Iris pigment epithelial cell (primary cell): ENCODE data around the gene ANKZF1.
"Not testable (repeated sequence)": the region's sequence is repeated elsewhere in the genome, so short reads cannot be mapped to it uniquely, and the experiment has no call there.

ENCODE experiments used
- DNase-seq: peaks from one replicate; pipeline ENCODE4 v3.0.0-alpha.2; 2011; ENCODE audit warnings: low read depth

The ANKZF1 gene, protein sequence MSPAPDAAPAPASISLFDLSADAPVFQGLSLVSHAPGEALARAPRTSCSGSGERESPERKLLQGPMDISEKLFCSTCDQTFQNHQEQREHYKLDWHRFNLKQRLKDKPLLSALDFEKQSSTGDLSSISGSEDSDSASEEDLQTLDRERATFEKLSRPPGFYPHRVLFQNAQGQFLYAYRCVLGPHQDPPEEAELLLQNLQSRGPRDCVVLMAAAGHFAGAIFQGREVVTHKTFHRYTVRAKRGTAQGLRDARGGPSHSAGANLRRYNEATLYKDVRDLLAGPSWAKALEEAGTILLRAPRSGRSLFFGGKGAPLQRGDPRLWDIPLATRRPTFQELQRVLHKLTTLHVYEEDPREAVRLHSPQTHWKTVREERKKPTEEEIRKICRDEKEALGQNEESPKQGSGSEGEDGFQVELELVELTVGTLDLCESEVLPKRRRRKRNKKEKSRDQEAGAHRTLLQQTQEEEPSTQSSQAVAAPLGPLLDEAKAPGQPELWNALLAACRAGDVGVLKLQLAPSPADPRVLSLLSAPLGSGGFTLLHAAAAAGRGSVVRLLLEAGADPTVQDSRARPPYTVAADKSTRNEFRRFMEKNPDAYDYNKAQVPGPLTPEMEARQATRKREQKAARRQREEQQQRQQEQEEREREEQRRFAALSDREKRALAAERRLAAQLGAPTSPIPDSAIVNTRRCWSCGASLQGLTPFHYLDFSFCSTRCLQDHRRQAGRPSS

DNA sequence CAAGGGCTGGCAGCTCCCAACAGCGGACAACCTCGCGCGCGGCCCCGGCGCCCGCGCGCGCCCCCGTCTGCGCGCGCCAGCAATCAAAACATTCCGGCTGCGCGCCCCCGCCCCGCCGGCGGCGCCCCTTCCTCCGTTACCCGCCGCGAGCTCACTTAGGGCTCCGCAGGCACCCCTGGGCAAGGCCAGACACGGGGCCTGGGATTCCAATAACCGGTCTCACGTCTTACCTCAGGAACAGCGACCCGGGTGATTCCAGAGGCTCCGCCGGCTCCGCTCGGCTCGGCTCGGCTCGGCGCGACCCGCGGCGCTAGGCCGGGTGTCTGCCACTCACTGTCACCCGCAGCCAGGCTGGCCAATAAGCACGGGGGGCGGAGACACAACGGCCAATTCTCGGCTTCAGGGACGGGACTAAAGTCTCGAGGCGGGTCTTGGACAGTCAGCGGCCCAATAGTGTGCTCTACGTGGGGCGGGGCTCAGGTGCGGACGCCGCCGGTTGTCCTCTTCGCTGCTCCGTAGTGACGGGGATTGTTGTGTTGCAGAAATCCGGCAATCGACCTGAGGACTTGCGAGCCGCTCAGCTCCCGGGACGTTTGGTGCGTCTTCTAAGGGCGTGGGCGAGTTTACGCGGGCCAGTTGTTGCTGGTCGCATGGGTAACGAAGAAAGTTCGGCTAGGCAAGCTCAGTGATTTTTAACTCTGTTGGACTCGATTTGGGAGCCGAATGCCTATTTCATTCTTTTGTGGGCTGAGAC, at the start of gene ANKZF1, which contains the start of gene ATG9A:
TSS of gene ANKZF1 (plus strand) at position 502 of the 754 bp plus-strand sequence. CDS start 452 bp downstream, outside the sequence.
TSS of gene ATG9A (minus strand) at position 332 of the 754 bp plus-strand sequence. CDS start 1,612 bp downstream, outside the sequence.
- peak; percentile 100 for DNase-seq

DNA sequence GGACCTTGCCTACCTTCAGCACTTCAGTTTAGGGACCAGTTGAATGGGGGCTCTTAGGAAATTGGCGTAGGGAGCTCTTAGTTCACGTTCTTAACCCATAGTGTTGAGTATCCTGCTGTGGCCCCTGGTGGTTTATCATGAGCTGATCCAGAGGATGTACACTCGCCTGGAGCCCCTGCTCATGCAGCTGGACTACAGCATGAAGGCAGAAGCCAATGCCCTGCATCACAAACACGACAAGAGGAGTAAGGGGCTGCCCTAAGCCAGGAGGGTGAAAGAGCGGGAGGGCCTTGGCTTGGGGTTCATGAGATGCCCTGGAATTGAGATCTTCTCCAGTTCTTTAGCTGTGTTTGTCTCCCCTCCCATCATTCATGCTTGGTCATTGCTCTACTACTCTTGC, 48.6 kb upstream of the ANKZF1 start:
- no peak for DNase-seq

DNA sequence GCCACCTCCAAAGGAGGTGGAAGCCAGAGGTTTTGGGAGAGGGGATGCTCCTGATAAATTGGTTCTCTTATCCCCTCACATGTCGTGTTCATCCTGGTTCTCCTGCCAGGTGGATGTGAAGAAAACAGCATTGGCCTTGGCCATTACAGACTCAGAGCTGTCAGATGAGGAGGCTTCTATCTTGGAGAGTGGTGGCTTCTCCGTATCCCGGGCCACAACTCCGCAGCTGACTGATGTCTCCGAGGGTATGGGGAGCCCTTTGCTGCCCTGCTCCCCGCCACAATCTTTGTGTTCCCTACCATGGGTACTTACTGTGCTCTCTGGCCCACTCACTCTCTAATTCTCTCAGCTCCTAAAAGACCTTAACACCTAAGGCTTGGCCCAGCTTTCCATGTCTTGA, 48.1 kb upstream of the ANKZF1 start:
- DNase-seq: no peak

DNA sequence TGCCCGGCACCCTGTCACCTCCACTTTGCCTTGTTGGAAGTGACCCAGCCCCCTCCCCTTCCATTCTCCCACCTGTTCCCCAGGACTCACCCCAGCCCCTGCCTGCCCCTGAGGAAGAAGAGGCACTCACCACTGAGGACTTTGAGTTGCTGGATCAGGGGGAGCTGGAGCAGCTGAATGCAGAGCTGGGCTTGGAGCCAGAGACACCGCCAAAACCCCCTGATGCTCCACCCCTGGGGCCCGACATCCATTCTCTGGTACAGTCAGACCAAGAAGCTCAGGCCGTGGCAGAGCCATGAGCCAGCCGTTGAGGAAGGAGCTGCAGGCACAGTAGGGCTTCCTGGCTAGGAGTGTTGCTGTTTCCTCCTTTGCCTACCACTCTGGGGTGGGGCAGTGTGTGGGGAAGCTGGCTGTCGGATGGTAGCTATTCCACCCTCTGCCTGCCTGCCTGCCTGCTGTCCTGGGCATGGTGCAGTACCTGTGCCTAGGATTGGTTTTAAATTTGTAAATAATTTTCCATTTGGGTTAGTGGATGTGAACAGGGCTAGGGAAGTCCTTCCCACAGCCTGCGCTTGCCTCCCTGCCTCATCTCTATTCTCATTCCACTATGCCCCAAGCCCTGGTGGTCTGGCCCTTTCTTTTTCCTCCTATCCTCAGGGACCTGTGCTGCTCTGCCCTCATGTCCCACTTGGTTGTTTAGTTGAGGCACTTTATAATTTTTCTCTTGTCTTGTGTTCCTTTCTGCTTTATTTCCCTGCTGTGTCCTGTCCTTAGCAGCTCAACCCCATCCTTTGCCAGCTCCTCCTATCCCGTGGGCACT, 47.1 kb upstream of the ANKZF1 start:
- no peak for DNase-seq

DNA sequence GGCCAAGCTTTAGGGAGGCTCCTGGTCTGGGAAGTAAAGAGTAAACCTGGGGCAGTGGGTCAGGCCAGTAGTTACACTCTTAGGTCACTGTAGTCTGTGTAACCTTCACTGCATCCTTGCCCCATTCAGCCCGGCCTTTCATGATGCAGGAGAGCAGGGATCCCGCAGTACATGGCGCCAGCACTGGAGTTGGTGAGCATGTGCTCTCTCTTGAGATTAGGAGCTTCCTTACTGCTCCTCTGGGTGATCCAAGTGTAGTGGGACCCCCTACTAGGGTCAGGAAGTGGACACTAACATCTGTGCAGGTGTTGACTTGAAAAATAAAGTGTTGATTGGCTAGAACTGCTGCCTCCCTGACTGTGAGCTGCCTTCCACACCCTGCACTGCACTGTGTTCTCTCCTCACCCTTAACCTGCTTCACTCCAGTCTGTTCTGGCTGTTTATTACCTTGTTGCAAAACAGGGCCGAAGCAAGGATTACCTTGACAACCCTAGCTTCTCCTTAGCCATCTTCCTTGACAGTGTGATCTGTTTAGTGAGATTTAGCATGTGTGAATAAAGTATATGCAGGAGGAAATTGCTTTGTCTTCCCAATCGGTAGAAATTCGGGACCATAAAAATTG, 46.3 kb upstream of the ANKZF1 start:
- no peak for DNase-seq

DNA sequence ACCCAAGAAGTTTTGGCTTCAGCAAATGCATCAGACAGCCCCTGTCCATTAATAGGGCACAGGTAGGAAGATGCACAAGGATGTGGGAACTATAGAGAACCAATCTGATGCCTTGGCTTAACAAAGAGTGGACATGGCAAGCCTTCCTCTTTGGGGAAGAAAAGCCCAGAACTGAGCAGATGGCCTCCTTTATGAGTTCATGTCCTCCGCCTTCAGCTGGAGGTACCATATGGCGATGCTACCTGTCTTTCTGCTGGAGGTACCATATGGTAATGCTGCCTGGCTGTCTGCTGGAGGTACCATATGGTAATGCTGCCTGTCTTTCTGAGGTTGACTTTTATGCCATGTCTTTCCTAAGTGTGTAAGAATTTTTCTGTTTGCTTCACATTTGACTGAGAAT, 45.5 kb upstream of the ANKZF1 start:
- DNase-seq: no peak

DNA sequence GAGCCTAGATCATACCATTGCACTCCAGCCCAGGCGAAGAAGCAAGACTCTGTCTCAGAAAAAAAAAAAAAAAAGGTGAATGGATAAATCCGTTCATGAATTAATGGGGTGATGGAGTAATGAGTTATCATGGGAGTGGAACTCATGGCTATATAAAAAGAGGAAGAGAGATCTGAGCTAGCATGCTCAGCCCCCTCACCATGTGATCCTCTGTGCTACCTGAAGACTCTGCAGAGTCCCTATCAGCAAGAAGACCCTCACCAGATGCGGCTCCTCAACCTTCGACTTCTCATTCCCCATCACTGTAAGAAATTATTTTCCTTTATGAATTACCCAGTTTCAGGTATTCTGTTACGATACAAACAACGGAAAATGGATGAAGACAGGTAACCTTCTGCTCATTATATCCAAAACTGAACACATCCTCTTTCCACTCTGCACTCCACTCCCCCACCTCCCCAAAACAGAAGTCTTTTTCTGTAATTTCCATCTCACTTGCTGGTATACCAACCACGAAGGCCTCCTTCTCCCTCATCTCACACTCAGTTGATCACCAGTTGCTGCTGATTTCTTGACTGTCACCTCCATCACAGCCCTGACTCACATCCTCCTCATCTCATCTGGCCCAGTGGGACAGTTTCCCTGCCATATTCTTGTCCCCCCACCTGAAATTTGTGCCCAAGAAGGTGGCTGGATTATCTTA, 42.7 kb upstream of the ANKZF1 start:
- no peak for DNase-seq

DNA sequence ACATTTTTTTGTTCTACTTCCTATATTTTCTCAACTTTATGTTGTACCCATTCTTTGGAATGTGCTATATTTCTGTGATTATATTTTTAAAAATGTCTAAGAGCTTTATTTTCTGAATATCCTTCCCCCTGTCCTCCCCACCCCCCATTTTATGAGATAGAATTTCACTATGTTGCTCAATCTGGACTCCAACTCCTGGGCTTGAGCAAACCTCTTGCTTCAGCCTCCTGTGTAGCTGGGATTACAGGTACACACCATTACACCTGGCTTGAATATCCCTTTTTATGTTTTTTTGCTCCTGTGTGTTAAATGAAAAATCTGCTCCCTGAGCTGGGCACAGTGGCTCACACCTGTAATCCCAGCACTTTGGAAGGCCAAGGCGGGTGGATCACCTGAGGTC, 32.2 kb upstream of the ANKZF1 start:
- DNase-seq: no peak

DNA sequence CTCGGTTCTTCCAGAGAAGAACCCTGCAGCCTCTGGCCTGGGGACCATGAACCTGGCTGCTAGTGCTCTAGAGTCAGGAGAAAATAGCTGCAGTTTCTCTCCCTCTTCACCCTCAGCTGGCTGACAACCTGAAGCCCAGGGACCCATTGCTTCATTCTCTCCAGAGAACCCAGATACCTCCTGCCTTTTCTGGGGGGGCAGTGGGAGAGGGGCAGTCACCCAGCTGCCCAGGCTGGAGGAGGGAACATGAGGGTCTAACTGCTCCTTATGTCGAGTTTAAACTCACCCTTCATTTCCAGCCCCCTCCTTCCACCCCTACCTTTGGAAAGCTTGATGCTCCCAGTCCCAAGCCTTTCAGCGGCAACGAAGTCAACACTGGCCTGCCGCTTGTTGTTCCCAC, 30.6 kb upstream of the ANKZF1 start:
- DNase-seq: no peak

DNA sequence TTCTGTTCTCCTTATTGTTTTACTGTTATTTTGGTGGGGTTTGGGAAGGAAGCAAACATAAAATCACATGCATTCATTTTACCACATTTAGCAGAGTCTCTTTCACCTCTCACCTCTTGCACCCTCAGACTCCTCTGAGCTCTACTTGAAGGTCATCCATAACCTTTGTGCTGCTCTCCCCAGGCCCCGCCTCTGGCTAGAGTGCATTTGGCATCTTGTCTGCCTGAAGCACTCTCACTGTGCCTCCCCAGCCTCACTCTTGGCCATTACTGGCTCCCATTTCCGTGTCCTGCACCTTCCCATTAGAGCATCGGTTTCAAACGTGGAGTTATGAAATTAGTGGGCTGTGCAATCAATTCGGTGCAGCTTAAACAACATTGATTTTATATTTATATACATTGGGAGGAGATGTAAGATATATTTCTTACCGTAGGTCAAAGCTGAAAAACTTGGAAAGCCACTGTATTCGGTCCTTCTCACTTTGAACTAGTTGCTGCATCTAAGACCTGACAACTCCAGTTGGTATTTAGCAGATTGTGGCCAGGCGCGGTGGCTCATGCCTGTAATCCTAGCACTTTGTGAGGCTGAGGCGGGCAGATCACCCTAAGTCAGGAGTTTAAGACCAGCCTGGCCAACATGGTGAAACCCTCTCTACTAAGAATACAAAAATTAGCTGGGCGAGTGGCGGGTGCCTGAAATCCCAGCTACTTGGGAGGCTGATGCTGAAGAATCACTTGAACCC, 30.0 kb upstream of the ANKZF1 start:
- no peak for DNase-seq

DNA sequence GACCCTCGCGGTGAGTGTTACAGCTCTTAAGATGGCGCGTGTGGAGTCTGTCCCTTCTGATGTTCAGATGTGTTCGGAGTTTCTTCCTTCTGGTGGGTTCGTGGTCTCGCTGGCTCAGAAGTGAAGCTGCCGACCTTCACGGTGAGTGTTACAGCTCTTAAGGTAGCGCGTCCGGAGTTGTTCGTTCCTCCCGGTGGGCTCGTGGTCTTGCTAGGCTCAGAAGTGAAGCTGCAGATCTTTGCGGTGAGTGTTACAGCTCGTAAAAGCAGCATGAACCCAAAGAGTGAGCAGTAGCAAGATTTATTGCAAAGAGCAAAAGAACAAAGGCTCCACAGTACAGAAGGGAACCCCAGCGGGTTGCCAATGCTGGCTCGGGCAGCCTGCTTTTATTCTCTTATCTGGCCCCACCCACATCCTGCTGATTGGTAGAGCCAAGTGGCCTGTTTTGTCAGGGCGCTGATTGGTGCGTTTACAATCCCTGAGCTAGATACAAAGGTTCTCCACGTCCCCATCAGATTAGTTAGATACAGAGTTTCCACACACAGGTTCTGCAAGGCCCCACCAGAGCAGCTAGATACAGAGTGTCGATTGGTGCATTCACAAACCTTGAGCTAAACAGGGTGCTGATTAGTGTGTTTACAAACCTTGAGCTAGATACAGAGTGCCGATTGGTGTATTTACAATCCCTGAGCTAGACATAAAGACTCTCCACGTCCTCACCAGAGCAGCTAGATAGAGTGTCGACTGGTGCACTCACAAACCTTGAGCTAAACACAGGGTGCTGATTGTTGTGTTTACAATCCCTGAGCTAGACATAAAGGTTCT, 28.9 kb upstream of the ANKZF1 start:
- not testable (repeated sequence) for DNase-seq

DNA sequence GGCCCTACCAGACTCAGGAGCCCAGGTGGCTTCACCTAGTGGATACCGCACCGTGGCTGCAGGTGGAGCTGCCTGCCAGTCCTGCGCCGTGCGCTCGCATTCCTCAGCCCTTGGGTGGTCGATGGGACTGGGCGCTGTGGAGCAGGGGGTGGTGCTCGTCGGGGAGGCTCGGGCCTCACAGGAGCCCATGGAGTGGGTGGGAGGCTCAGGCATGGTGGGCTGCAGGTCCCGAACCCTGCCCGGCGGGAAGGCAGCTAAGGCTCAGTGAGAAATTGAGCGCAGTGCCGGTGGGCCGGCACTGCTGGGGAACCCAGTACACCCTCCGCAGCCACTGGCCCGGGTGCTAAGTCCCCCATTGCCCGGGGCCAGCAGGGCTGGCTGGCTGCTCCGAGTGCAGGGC, 28.3 kb upstream of the ANKZF1 start:
- not testable (repeated sequence) for DNase-seq

DNA sequence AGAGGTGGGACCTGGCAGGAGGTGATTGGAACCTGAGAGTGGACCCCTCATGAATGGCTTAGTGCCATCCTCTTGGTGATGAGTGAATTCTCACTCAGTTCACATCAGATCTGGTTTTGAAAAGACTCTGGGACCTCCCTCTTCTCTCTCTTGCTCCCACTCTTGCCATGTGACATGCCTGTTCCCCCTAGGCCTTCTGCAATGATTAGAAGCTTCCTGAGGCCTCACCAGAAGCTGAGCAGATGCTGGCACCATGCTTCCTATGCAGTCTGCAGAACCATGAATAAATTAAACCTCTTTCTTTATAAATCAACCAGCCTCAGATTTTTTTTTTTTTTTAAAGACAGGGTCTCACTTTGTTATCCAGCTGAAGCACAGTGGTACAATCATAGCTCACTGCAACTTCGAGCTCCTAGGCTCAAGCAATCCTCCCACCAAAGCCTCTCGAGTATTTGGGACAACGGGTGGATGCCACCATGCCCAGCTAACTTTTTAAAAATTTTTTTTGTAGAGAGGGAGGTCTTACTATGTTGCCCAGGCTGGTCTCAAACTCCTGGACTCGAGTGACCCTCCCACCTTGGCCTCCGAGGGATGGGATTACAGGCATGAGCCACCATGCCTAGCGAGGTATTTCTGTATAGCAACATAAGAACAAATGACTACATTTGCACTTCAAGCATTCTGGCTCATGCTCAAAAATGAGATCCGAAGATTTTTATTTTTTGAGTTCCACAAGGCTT, 25.0 kb upstream of the ANKZF1 start:
- DNase-seq: no peak

DNA sequence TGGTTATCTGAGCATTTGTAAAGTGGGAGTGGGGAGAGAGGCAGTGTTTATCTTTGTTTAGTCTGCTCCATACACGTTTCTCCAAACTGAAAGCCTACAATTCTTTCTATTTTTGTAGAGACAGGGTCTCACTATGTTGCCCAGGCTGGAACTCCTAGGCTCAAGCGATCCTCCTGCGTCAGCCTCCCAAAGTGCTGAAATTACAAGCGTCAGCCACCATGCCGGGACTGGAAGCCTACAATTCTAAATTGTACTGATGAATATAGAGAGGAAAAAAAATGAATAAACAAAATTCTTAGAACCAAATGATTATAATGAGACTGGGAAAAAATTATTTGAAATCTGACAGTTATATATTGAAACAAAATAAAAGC, 24.5 kb upstream of the ANKZF1 start:
- DNase-seq: no peak

DNA sequence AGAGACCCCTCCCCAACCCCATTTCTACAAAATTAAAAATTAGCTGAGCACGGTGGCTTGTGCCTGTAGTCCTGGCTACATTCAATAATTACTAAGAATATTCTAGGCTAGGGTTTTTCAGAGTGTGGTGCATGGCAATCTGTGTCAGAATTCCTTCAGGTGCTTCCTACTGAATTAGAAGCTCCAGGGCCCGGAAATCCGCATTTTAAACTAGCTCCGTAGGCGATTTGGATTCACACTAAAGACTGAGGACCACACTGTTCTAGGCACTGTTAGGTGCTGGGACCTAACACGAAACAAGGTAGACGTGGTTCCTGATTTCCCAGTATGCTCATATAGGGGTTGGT, 23.7 kb upstream of the ANKZF1 start:
- DNase-seq: no peak

DNA sequence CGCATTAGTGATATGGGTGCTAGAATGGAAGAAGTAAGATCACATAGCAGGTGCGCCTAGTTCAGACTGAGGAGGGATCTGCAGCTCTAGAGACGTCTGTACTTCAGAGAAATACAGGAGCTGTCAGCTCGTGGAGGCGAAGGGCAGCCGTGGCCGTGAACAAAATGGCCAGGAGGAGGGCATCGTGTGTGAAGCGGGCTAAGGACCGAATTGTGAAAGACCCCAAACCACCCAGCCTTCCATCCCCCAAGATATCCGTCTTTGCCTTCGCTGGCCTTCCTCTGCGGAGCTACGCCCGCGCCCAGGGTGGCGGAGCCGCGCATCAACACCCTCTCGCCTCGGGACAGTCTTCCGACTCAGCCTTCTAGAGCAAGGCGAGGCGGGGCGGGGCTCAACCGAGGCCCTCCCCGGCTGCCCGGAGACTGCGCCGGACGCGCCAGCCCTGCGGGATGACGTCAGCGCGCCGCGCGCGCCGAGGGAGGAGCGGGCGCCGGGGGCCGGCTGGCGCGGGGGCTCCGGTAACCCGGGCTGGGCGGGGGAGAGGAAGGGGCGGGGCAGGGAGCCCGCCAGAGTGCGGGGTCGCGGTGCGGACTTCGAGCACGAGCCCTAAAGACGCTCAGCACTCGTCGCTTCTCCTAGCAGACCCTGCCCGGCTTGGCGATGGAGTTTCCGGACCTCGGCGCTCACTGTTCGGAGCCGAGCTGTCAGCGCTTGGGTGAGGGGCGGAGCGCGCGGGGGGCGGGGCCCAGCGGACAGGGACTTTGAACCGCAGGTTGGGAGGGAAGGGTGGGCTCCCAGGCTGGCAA, 23.1 kb upstream of the ANKZF1 start, which contains the start of gene ZFAND2B:
TSS of gene ZFAND2B (plus strand) at position 455 of the 806 bp plus-strand sequence. CDS start at position 661, 206 bp downstream.
- peak; percentile 91 for DNase-seq

DNA sequence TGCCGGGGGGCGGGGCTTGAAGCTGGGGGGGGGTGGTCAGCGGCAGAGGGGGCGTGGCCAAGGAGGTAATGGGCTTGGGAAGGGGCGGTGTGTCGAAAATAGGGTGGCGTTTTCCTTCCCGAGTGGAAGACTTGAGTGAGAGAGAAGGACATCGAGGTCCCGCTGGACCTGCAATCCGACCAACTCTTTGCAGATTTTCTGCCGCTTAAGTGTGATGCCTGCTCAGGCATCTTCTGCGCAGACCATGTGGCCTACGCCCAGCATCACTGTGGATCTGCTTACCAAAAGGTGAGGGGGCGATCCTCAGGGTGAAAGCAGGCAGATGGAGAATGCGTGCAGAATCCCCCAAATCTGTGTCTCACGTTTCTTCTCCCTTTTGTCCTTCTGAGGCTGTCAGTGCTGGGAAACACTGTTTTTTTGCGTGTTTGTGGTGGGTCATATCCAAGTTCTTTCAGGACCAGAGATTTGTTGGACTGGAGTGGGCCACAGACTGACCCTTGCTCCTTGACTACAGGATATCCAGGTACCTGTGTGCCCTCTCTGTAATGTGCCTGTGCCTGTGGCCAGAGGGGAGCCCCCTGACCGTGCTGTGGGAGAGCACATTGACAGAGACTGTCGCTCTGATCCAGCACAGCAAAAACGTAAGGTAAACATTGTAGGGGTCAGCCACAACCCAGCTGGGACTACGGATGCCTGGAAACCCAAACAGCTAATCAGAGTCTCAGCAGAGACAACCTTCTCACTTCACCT, 22.3 kb upstream of the ANKZF1 start:
- peak; percentile 11 for DNase-seq
